HepG2 (cell line): ENCODE data around the gene C1RL. TPM values are rescaled to one million over a fixed set of nuclear protein-coding genes. Genes with fewer than 3 reads are reported as not detected.

ENCODE experiments used
- ATAC-seq: fragments of 200-7000 bp; cut with Tn5 transposase; 3 replicates; pipeline ENCODE4 v1.9.1; 2020; ENCODE audit warnings: mild to moderate bottlenecking, moderate library complexity
- BruUV-seq: library from RNA; stranded (reverse); fragments of 400-500 nt; replicated peaks from 2 replicates; lab custom pipeline; 2021; lab: Mats Ljungman, UMichigan
- CTCF ChIA-PET: fragments of 300-600 bp; formaldehyde crosslinking; extraction: SDS; loops from one replicate; lab custom pipeline; 2021; ENCODE audit warnings: low total read pairs, inconsistent platforms, low intra/inter-chr PET ratio; lab: Yijun Ruan, JAX
- POLR2A ChIA-PET: fragments of 350-600 bp; sonication (Branson Sonifier 250); formaldehyde crosslinking; loops from one replicate; lab custom pipeline; 2020; ENCODE audit warnings: antibody characterized with exemption, inconsistent platforms; lab: Yijun Ruan, JAX
- DNase-seq: peaks from one replicate; pipeline ENCODE4 v3.0.0-alpha.2; 2015; ENCODE audit warnings: low spot score
- FAIRE-seq: peaks from 3 replicates; lab custom pipeline; 2011; peaks lifted over from hg19 to GRCh38; lab: Jason Lieb, UNC
- H2AFZ ChIP-seq: one replicate; pipeline ENCODE4 v1.6.1; 2011; ENCODE audit warnings: low read length, inconsistent platforms
- H3K27ac ChIP-seq: fragments of 300-600 bp; 3 replicates; pipeline ENCODE4 v1.8.0; 2011; ENCODE audit warnings: mixed run types, mild to moderate bottlenecking, mixed read lengths, low read length, inconsistent platforms; ENCODE audit not compliant: insufficient read depth; ENCODE audit errors: extremely low read length
- H3K27me3 ChIP-seq, 2 experiments: fragments of 200-600 bp in 1 of 2; 2 replicates in 1 of 2; 3 replicates in 1 of 2; pipeline versions ENCODE4 v1.6.0 to v1.8.0; 2011; ENCODE audit warnings: low read length in 2 of 2, mild to moderate bottlenecking in 2 of 2, moderate library complexity in 2 of 2, inconsistent platforms in 1 of 2; ENCODE audit not compliant: insufficient read depth in 2 of 2, control insufficient read depth in 1 of 2
- H3K36me3 ChIP-seq, 2 experiments: fragments of 200-600 bp in 1 of 2; replicated peaks in 1 of 2; 2 replicates in 1 of 2; 3 replicates in 1 of 2; pipeline versions ENCODE4 v1.5.1 to v1.8.0; 2011; ENCODE audit warnings: low read length in 2 of 2, inconsistent platforms in 1 of 2; ENCODE audit not compliant: insufficient read depth in 2 of 2, control insufficient read depth in 1 of 2
- H3K4me1 ChIP-seq: 2 replicates; pipeline ENCODE4 v1.5.1; 2012; ENCODE audit warnings: low read length, inconsistent platforms; ENCODE audit not compliant: insufficient read depth
- H3K4me2 ChIP-seq: 2 replicates; pipeline ENCODE4 v1.6.0; 2011; ENCODE audit warnings: low read depth, low read length, inconsistent platforms
- H3K4me3 ChIP-seq, 3 experiments: fragments of 200-600 bp in 1 of 3; sonication (generic), shearing (Covaris generic) in 1 of 3; replicated peaks in 1 of 3; 2 replicates each; pipeline ENCODE4 v1.5.1; 2011 to 2016; ENCODE audit warnings: low read length in 3 of 3, inconsistent platforms in 2 of 3, low read depth in 2 of 3, mild to moderate bottlenecking in 2 of 3, control low read depth in 1 of 3, mixed read lengths in 1 of 3; ENCODE audit not compliant: insufficient read depth in 1 of 3
- H3K79me2 ChIP-seq: one replicate; pipeline ENCODE4 v1.6.1; 2011; ENCODE audit warnings: low read length, inconsistent platforms; ENCODE audit not compliant: insufficient read depth
- H3K9ac ChIP-seq: 2 replicates; pipeline ENCODE4 v1.6.0; 2011; ENCODE audit warnings: mild to moderate bottlenecking, low read depth, low read length, inconsistent platforms; ENCODE audit not compliant: insufficient read depth
- H3K9me3 ChIP-seq: 2 replicates; pipeline ENCODE4 v1.5.1; 2012; ENCODE audit warnings: mild to moderate bottlenecking, low read length
- H4K20me1 ChIP-seq: 2 replicates; pipeline ENCODE4 v1.6.0; 2011; ENCODE audit warnings: inconsistent platforms, mild to moderate bottlenecking, low read length, moderate library complexity; ENCODE audit not compliant: insufficient read depth
- CAMTA2 ChIP-seq: sonication (generic); formaldehyde crosslinking; IDR thresholded peaks from 2 replicates; pipeline ENCODE4 v1.4.0; 2020; ENCODE audit warnings: mild to moderate bottlenecking, missing genetic modification reagents, borderline replicate concordance
- EHMT2 ChIP-seq: fragments of 200-600 bp; sonication (generic); IDR thresholded peaks from 2 replicates; pipeline ENCODE4 v1.7.0; 2017; ENCODE audit warnings: antibody characterized with exemption, low read depth, low read length, borderline replicate concordance
- MXD4 ChIP-seq: IDR thresholded peaks from 2 replicates; pipeline ENCODE4 v1.6.1; 2016; ENCODE audit warnings: mild to moderate bottlenecking, missing biosample characterization, missing genetic modification reagents
- NCOA5 ChIP-seq: sonication (generic); formaldehyde crosslinking; IDR thresholded peaks from 2 replicates; pipeline ENCODE4 v1.4.0; 2020; ENCODE audit warnings: missing genetic modification reagents
- NFATC3 ChIP-seq: sonication (generic); formaldehyde crosslinking; IDR thresholded peaks from 2 replicates; pipeline ENCODE4 v1.5.1; 2020; ENCODE audit warnings: mild to moderate bottlenecking, missing genetic modification reagents
- RELA ChIP-seq: sonication (generic); formaldehyde crosslinking; IDR thresholded peaks from 2 replicates; pipeline ENCODE4 v1.4.0; 2020; ENCODE audit warnings: missing genetic modification reagents
- SAFB2 ChIP-seq: sonication (generic); formaldehyde crosslinking; IDR thresholded peaks from 2 replicates; pipeline ENCODE4 v1.5.1; 2020; ENCODE audit warnings: missing genetic modification reagents, low read depth, mild to moderate bottlenecking, borderline replicate concordance
- SETDB1 ChIP-seq: sonication (generic); formaldehyde crosslinking; IDR thresholded peaks from 2 replicates; pipeline ENCODE4 v1.5.1; 2020; ENCODE audit warnings: missing genetic modification reagents, mild to moderate bottlenecking, borderline replicate concordance
- TAF1 ChIP-seq: sonication (generic); formaldehyde crosslinking; IDR thresholded peaks from 2 replicates; pipeline ENCODE4 v1.4.0; 2020; ENCODE audit warnings: missing genetic modification reagents
- ZNF235 ChIP-seq: sonication (generic); formaldehyde crosslinking; IDR thresholded peaks from 2 replicates; pipeline ENCODE4 v1.8.1; 2023; ENCODE audit warnings: mild to moderate bottlenecking, missing genetic modification reagents, borderline replicate concordance
- ZNF563 ChIP-seq: sonication (generic); formaldehyde crosslinking; IDR thresholded peaks from 2 replicates; pipeline ENCODE4 v1.8.0; 2022; ENCODE audit warnings: mild to moderate bottlenecking, moderate library complexity, missing genetic modification reagents
- ZSCAN21 ChIP-seq: sonication (generic); formaldehyde crosslinking; IDR thresholded peaks from 2 replicates; pipeline ENCODE4 v1.8.0; 2022; ENCODE audit warnings: mild to moderate bottlenecking, missing genetic modification reagents, moderate library complexity, borderline replicate concordance
- WGBS: methylation state at CpG from one replicate; pipeline ENCODE4 v1.1.6; 2017; ENCODE audit warnings: low lambda C conversion rate; 5-methylcytosine and 5-hydroxymethylcytosine counted together
- in situ Hi-C: cut with HindIII; loops from 2 replicates; pipeline ENCODE4 v1.10.0; 2017; ENCODE audit warnings: low pct_unique_long_range_greater_than_20kb; ENCODE audit not compliant: extremely low pct_ligation_motif_present
- intact Hi-C: fragments of 100-400 bp; cut with micrococcal nuclease; formaldehyde crosslinking; loops from one replicate; pipeline ENCODE4 v1.10.0; 2022; ENCODE audit not compliant: unreplicated experiment
- polyA plus RNA-seq, 8 experiments: library from polyadenylated mRNA; depleted of rRNA in 3 of 8; stranded (reverse) in 7 of 8; unstranded in 1 of 8; fragments of >200 nt; fragmentation: Illumina TruSeq in 4 of 8; extraction: Trizol in 4 of 8; gene quantifications; 2 replicates each; pipeline versions ENCODE4 v1.2.1 to v1.2.3, GENCODE V29; 2011 to 2016; ENCODE audit warnings: low read depth in 4 of 8, missing spikeins in 1 of 8, mixed read lengths in 1 of 8; ENCODE audit not compliant: insufficient read depth in 1 of 8
- total RNA-seq, 5 experiments: library from RNA; depleted of rRNA; stranded (reverse); fragments of >200 nt; fragmentation: Illumina TruSeq; extraction: Trizol; gene quantifications; 2 replicates each; pipeline ENCODE4 v1.2.3, GENCODE V29; 2016; ENCODE audit warnings: low read depth in 1 of 5
- TF ChIP-seq, protein P1 (sequence below): sonication (generic); formaldehyde crosslinking; IDR thresholded peaks from 2 replicates; pipeline ENCODE4 v1.8.1; 2022; ENCODE audit warnings: low read depth, mild to moderate bottlenecking, missing genetic modification reagents
- TF ChIP-seq, protein P2 (sequence below): sonication (generic); formaldehyde crosslinking; IDR thresholded peaks from 2 replicates; pipeline ENCODE4 v1.9.0; 2021; ENCODE audit warnings: mild to moderate bottlenecking, missing genetic modification reagents

Gene C1RL
- total and polyA plus RNA-seq, 2 of the 13 experiments (the other 11 are each of a cell fraction or from before 2014, with no cell fraction given) = 28.9 to 53.1 TPM

DNA sequence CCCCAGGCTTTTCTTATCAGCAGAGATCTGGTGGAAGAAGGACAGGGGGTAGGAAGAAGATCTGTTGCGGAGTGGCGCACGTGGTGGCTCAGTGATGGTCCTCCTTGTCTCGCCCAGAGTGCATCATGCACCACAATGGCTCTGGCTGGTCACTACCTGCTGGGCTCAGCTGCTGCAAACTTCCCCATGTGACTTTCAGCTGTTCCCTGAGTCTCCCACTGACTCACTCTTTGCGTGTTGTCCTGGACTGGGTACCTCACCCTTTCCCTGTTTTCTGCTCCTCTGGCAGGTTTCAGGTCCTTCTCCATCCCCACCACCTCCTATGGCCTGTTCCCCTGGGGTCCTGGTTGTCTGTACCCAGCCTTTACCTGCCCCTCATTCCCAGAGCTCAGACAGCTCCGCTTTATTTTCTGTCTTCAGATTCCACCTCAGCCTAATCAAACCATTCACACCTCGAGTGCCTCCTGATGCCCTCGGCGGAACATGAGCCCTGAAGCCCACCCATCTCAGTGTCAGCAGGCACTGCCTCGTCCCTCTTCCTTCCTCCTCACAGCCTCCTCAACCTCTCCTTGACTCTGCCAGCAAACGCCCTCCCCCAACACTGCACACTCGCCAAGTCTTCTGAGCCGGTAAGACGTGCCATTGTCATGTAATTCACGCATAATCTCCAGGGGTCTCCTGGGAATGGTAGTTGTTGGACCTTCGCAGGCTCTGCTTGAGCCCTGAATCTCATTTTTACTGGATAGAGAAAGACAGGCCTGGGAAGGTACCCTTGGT lies 18.6 kb downstream of the C1RL start:
- FAIRE-seq (no peak), ATAC-seq (no peak), DNase-seq (no peak)
- no peaks in the 10 kb centered on the region for H3K9me3 ChIP-seq
- ChIA-PET CTCF (interaction anchor here (5.0 kb wide), 1 partner anchor 30 kb away, joined by 45 read pairs; the partner anchor contains the start of gene C1S), POLR2A (interaction anchor here (1.2 to 2.7 kb wide), 3 partner anchors 18 to 147 kb away, joined by 4 to 11 read pairs (median 5); partner anchors contain the start of genes C12orf57, C1RL, C1S and RNU7-1)
- BruUV-seq = no TSS peak
- H3K4me2 ChIP-seq = no peak overlapping the region
- H3K27ac ChIP-seq = no peak overlapping the region
- H4K20me1 ChIP-seq = no peaks in the 10 kb centered on the region; the same call in 1 of the 2 replicates
- 80% methylated on average over 14 of the region's 16 CpGs for WGBS
- H3K79me2 ChIP-seq = no peaks in the 10 kb centered on the region
- no peak overlapping the region for H3K4me3 ChIP-seq
- in situ Hi-C loops = loop anchor here (5.0 kb wide), 1 partner anchor 33 kb away; no protein-coding TSS in a partner anchor
- intact Hi-C loops = no loop called here
- H3K36me3 ChIP-seq = no peaks in the 10 kb centered on the region
- no peak overlapping the region for H3K9ac ChIP-seq
- H3K4me1 ChIP-seq = peaks cover 27% of the 10 kb centered on the region
- H3K27me3 ChIP-seq = peaks cover 0 to 2% of the 10 kb centered on the region in 2 experiments; a peak in 1 of 5 replicates
- TF ChIP-seq, protein P1, sequence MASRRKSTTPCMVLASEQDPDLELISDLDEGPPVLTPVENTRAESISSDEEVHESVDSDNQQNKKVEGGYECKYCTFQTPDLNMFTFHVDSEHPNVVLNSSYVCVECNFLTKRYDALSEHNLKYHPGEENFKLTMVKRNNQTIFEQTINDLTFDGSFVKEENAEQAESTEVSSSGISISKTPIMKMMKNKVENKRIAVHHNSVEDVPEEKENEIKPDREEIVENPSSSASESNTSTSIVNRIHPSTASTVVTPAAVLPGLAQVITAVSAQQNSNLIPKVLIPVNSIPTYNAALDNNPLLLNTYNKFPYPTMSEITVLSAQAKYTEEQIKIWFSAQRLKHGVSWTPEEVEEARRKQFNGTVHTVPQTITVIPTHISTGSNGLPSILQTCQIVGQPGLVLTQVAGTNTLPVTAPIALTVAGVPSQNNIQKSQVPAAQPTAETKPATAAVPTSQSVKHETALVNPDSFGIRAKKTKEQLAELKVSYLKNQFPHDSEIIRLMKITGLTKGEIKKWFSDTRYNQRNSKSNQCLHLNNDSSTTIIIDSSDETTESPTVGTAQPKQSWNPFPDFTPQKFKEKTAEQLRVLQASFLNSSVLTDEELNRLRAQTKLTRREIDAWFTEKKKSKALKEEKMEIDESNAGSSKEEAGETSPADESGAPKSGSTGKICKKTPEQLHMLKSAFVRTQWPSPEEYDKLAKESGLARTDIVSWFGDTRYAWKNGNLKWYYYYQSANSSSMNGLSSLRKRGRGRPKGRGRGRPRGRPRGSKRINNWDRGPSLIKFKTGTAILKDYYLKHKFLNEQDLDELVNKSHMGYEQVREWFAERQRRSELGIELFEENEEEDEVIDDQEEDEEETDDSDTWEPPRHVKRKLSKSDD (CRISPR knock-in tag) = no peak
- TF ChIP-seq MXD4 (CRISPR knock-in tag) (no peak), ZNF563 (CRISPR knock-in tag) (no peak), EHMT2 (no peak), CAMTA2 (no peak), NFATC3 (no peak), SETDB1 (CRISPR knock-in tag) (no peak), ZSCAN21 (no peak), TAF1 (CRISPR knock-in tag) (no peak), RELA (no peak), ZNF235 (CRISPR knock-in tag) (no peak), SAFB2 (CRISPR knock-in tag) (no peak), NCOA5 (CRISPR knock-in tag) (no peak)
- TF ChIP-seq, protein P2, sequence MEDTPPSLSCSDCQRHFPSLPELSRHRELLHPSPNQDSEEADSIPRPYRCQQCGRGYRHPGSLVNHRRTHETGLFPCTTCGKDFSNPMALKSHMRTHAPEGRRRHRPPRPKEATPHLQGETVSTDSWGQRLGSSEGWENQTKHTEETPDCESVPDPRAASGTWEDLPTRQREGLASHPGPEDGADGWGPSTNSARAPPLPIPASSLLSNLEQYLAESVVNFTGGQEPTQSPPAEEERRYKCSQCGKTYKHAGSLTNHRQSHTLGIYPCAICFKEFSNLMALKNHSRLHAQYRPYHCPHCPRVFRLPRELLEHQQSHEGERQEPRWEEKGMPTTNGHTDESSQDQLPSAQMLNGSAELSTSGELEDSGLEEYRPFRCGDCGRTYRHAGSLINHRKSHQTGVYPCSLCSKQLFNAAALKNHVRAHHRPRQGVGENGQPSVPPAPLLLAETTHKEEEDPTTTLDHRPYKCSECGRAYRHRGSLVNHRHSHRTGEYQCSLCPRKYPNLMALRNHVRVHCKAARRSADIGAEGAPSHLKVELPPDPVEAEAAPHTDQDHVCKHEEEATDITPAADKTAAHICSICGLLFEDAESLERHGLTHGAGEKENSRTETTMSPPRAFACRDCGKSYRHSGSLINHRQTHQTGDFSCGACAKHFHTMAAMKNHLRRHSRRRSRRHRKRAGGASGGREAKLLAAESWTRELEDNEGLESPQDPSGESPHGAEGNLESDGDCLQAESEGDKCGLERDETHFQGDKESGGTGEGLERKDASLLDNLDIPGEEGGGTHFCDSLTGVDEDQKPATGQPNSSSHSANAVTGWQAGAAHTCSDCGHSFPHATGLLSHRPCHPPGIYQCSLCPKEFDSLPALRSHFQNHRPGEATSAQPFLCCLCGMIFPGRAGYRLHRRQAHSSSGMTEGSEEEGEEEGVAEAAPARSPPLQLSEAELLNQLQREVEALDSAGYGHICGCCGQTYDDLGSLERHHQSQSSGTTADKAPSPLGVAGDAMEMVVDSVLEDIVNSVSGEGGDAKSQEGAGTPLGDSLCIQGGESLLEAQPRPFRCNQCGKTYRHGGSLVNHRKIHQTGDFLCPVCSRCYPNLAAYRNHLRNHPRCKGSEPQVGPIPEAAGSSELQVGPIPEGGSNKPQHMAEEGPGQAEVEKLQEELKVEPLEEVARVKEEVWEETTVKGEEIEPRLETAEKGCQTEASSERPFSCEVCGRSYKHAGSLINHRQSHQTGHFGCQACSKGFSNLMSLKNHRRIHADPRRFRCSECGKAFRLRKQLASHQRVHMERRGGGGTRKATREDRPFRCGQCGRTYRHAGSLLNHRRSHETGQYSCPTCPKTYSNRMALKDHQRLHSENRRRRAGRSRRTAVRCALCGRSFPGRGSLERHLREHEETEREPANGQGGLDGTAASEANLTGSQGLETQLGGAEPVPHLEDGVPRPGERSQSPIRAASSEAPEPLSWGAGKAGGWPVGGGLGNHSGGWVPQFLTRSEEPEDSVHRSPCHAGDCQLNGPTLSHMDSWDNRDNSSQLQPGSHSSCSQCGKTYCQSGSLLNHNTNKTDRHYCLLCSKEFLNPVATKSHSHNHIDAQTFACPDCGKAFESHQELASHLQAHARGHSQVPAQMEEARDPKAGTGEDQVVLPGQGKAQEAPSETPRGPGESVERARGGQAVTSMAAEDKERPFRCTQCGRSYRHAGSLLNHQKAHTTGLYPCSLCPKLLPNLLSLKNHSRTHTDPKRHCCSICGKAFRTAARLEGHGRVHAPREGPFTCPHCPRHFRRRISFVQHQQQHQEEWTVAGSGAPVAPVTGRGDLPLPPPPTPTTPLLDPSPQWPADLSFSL = no peak
- no peak overlapping the region for H2AFZ ChIP-seq
